Measurements from ENCODE around the gene CAD. TPM values are rescaled to one million over a fixed set of nuclear protein-coding genes. Genes with fewer than 3 reads are reported as not detected.

CAD gene
- total RNA-seq, 1 experiment from 2014 or later, result 130 TPM

DNA sequence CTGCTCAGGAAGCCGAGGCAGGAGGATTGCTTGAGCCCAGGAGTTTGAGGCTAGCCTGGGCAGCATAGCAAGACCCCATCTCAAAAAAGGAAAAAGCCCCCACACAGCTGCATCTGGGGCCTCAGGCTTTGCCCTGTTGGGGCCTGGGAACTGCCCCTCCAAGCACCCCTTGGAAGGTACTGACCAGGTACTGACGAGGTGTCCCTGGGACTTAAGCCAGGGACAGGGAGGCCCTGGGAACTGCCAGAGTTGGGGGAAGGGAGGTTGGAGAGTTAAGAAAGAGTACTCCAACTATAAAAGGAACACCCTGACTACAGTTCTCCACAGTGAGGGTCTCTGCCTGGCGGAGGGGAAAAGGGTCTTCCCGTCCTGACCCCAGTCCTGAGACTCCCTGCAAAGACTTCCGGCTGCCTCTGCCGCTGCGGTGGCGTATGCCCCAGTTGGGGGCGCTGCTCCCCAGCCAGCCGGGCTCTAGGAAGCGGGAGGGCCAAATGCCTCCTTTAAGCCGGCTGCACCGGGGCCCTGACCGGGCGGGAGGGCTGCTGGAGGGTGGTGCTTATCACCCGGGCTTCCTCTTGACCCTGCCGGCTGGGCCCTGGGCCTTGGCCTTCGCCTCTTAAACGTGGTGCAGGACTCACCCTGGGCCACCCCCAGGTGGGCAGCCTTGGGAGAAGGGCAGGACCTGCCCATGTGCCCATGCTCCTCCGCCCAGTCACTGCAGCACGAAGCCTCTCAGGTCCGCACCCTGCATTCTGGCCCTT lies 32.9 kb downstream of the CAD start:
- WGBS (ENCODE audit: extremely low coverage, insufficient read length, low lambda C conversion rate), result no CpG with 5 or more reads among the region's 22 CpGs
- H3K9me3 ChIP-seq (ENCODE audit: control insufficient read depth, low read depth, low read length), result no peaks in the 10 kb centered on the region
- no peak overlapping the region for H2BK12ac ChIP-seq (ENCODE audit: insufficient read length, low read depth, low read length)
- H3T11ph ChIP-seq (ENCODE audit: low read length), result no peak overlapping the region
- no peaks in the 10 kb centered on the region for H4K20me1 ChIP-seq (ENCODE audit: control insufficient read depth, insufficient read depth, insufficient read length)
- peak overlapping the region; percentile 32 for H3K4me2 ChIP-seq (ENCODE audit: insufficient read depth, insufficient read length, low read length)
- H3K14ac ChIP-seq (ENCODE audit: insufficient read depth, low read length), result no peak overlapping the region
- no peak overlapping the region for H2BK5ac ChIP-seq (ENCODE audit: insufficient read length, low read length)
- Mint-ChIP-seq H3K27ac (peak overlapping the region in 1 of 3 experiments; percentile 44; a peak in 2 of 7 replicates), H3K36me3 (ENCODE audit: insufficient read depth in 1 of 3, low read depth in 3 of 3) (peaks cover 0 to 2% (median 0%) of the 10 kb centered on the region in 3 experiments; a peak in 1 of 7 replicates), H3K27me3 (ENCODE audit: low read depth) (peaks cover 36% of the 10 kb centered on the region), H3K4me3 (peak overlapping the region; percentile 34 to 73), H3K9me3 (no peaks in the 10 kb centered on the region), H3K4me1 (peaks cover 13 to 18% of the 10 kb centered on the region in 2 experiments)
- no peak overlapping the region for H2AK5ac ChIP-seq (ENCODE audit: insufficient read length, low read length)
- H3K18ac ChIP-seq (ENCODE audit: insufficient read length, low read depth, low read length), result peak overlapping the region; percentile 56
- no peak overlapping the region for H2BK20ac ChIP-seq (ENCODE audit: low read depth, low read length, poor library complexity, severe bottlenecking)
- H3K27ac ChIP-seq (ENCODE audit: insufficient read length, low read depth, low read length), result no peak overlapping the region
- H4K5ac ChIP-seq (ENCODE audit: insufficient read length, low read depth, low read length), result no peak overlapping the region
- H3K4me1 ChIP-seq (ENCODE audit: insufficient read depth, low read length), result no peaks in the 10 kb centered on the region
- H3K56ac ChIP-seq (ENCODE audit: insufficient read length, low read depth, low read length), result no peak overlapping the region
- H3K27me3 ChIP-seq (ENCODE audit: insufficient read depth, low read length), result no peaks in the 10 kb centered on the region
- TF ChIP-seq, protein P1, sequence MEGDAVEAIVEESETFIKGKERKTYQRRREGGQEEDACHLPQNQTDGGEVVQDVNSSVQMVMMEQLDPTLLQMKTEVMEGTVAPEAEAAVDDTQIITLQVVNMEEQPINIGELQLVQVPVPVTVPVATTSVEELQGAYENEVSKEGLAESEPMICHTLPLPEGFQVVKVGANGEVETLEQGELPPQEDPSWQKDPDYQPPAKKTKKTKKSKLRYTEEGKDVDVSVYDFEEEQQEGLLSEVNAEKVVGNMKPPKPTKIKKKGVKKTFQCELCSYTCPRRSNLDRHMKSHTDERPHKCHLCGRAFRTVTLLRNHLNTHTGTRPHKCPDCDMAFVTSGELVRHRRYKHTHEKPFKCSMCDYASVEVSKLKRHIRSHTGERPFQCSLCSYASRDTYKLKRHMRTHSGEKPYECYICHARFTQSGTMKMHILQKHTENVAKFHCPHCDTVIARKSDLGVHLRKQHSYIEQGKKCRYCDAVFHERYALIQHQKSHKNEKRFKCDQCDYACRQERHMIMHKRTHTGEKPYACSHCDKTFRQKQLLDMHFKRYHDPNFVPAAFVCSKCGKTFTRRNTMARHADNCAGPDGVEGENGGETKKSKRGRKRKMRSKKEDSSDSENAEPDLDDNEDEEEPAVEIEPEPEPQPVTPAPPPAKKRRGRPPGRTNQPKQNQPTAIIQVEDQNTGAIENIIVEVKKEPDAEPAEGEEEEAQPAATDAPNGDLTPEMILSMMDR (conservative IDR thresholded peaks at IDR 0.05), result peak; percentile 97
- H3K79me1 ChIP-seq (ENCODE audit: insufficient read depth, low read depth, low read length, poor library complexity, severe bottlenecking), result no peaks in the 10 kb centered on the region
- H3K23ac ChIP-seq (ENCODE audit: insufficient read length, low read depth, low read length), result no peak overlapping the region
- no peak overlapping the region for H4K8ac ChIP-seq (replicated peaks; ENCODE audit: insufficient read length, low read depth, low read length)
- H3K79me2 ChIP-seq (ENCODE audit: insufficient read depth, low read length), result no peaks in the 10 kb centered on the region
- no peaks in the 10 kb centered on the region for H3K23me2 ChIP-seq (ENCODE audit: insufficient read length, low read depth, low read length, poor library complexity, severe bottlenecking)
- H2BK15ac ChIP-seq (ENCODE audit: low read depth, low read length), result no peak overlapping the region
- H4K91ac ChIP-seq (ENCODE audit: insufficient read length, low read depth, low read length), result no peak overlapping the region
- H3K9ac ChIP-seq (ENCODE audit: extremely low read depth, insufficient read length, low read length), result no peak overlapping the region
- H2AFZ ChIP-seq (ENCODE audit: low read length), result peak overlapping the region; percentile 70
- no peak overlapping the region for H2BK120ac ChIP-seq (ENCODE audit: low read depth, low read length, poor library complexity, severe bottlenecking)
- no peak overlapping the region for H3K4ac ChIP-seq (ENCODE audit: low read depth, low read length)
- DNase-seq, result peak; percentile 87

Data from H9 (cell line).